RKO (cell line): ENCODE data around the gene CCSAP.
"Not testable (repeated sequence)": the region's sequence is repeated elsewhere in the genome, so short reads cannot be mapped to it uniquely, and the experiment has no call there.

Experiments used
- DNase-seq: peaks from one replicate; pipeline ENCODE4 v3.0.0-alpha.2; 2016; ENCODE audit warnings: low spot score

The CCSAP gene

DNA sequence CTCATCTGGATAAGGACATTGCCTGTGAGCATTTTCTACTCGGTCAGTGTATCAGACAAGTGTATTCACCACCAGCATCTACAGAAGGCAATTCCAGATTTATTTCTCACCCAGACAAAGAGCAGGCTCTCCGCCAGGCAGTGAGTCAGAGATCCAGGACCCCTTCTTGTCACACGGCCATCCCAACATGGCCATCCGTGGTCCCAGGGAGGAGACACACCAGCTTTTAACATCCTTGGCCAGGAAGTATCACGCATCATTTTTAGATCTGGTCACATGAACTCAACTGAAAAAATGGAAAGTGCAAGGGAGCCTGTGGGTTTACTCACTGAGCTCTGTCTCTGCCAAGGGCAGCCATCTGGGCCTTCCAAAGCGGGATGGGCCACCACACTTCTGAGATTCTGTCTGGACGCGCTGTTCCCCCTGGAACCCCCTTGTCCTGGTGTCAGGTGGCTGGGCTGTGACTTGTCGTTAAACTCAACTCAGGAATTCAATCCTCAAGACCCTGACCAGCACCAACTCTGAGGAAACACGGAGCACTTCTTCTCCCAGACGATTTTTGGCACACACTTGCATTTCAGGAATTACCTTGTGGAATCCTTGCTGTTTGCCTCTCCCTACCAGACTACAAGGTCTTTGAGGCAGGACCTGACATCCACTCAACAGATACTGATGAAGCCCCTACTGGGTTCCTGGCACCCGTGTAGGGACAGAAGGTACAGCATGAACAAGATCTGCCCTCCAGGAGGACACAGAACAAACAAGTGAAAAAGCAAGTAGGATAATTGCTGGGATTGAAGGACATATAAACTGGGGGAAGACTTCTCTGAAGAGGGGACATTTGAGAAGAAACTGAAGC, 21.6 kb upstream of the CCSAP start:
- DNase-seq, result no peak

DNA sequence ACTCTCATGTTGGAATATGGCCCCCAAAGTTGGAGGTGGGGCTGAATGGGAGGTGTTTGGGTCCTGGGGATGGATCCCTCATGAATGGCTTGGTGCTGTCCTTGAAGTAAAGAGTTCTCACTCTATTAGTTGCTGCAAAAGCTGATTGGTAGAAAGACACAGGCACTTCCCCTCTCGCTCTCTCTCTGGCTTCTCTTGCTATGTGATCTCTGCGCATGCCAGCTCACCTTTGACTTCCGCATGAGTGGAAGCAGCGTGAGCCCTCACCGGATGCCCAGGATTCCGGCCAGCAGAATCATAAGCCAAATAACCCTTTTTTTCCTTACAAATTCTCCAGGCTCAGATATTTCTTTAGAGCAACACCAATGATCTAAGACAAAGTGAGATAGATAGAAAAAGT, 20.9 kb upstream of the CCSAP start:
- no peak for DNase-seq

DNA sequence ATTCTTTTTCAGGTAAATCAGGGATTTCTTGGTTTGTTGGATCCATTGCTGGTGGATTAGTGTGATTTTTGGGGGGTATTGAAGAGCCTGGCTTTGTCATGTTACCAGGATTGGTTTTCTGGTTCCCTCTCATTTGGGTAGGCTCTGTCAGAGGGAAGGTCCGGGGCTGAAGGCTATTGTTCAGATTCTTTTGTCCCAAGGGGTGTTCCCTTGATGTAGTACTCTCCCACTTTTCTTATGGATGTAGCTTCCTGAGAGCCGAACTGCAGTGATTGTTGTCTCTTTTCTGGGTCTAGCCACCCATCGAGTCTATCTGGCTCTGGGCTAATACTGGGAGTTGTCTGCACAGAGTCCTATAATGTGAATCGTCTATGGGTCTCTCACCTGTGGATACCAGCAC, 17.6 kb upstream of the CCSAP start:
- no peak for DNase-seq

DNA sequence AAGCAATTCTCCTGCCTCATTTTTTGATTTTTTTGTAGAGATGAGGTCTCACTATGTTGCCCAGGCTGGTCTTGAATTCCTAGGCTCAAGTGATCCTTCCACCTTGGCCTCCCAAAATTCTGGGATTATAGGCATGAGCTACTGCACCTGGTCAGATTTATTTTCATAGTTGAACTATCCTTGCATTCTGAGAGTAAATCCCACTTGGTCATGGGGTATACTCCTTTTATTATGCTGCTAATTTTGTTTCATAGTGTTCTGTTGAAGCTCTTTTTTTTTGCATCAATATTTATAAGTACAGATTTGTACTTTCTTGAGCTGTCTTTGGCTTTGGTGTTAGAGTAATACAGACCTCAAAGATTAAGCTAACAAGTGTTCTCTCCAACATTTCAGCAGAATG, 12.8 kb upstream of the CCSAP start:
- no peak for DNase-seq

DNA sequence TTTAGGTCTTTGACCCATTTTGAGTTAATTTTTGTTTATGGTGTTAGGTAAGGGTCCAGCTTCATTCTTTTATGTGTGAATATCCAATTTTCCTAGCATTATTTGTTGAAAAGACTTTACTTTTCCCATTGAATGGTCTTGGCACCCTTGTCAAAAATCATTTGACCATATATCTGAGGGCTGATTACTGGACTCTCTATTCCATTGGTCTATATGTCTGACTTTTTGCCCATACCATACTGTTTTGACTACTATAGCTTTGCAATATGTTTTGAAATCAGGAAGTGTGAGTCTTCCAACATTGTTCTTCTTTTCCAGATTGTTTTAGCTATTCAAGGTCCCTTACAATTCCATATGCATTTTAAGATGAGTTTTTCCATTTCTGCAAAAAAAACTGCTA, 11.4 kb upstream of the CCSAP start:
- no peak for DNase-seq

DNA sequence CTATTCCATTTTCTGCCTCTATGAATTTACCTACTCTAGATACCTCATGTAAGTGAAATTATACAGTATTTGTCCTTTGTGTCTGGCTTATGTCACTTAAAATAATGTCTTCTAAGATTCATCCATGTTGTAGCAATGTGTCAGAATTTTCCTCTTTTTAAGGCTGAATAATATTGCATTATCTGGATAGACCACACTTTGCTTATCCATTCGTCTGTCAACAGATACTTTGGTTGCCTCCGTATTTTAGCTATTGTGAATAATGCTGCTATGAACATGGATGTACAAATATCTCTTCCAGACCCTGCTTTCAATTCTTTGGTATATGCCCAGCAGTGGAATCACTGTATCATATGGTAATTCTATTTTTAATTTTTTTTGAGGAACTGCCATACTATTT, 10.1 kb upstream of the CCSAP start:
- no peak for DNase-seq

DNA sequence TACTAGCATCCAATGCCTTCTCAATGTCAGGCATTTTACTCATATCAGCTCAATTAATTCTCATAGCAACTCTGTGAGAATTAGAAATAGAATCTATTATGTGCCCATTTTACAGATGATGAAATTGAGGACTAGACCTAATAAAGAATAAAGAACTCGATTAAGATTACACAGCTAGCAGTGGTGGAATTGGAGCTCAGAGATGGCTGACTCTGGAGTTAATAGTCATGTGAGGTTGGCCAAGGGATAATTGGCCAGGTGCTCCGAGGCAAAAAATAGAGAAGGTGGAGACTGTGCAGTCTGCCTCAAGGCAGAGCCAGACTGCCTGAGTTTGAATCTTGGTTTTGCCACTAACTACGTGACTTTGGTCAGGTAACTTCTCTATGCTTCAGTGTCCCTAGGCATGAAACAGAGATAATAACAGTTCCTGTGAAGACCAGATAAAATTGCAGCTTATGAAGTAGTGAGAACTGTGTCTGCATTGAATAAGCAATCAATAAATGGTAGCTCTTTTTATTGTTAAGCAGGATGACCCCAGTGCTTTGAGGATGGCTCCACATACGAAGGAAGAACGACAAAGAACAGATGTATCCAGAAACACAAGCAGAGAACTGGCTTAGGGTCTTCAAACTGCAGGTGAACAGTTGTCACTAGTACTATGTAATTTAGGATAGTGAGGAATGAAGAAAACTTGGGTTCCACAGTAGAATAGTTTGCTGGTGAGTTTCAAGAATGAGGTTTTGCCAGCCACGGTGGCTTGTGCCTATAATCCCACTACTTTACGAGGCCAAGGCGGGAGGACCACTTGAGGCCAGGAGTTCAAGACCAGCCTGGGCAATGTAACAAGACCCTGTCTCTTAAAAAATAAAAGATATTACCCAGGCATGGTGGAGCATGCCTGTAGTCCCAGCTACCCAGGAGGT, 6.9 kb upstream of the CCSAP start:
- DNase-seq, result no peak

DNA sequence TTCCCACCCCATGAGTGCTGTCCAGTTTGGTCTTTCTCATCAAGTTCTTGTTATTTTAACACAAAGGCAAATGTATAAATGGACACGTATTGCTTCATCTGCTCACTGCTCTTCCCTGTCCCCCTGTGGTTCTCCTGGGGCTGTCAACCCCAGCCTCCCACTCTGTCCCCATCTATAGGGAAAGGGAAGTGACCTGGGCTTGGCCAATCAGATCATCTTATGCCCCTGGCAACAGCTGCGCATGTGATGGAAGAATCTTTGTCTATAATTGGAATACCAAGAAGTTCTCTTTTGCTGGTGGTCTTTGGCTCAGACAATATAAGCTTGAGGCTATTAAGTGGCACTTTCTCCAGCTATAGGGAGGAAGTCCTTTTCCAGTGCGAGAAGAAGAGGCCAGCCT, 4.7 kb upstream of the CCSAP start:
- no peak for DNase-seq

DNA sequence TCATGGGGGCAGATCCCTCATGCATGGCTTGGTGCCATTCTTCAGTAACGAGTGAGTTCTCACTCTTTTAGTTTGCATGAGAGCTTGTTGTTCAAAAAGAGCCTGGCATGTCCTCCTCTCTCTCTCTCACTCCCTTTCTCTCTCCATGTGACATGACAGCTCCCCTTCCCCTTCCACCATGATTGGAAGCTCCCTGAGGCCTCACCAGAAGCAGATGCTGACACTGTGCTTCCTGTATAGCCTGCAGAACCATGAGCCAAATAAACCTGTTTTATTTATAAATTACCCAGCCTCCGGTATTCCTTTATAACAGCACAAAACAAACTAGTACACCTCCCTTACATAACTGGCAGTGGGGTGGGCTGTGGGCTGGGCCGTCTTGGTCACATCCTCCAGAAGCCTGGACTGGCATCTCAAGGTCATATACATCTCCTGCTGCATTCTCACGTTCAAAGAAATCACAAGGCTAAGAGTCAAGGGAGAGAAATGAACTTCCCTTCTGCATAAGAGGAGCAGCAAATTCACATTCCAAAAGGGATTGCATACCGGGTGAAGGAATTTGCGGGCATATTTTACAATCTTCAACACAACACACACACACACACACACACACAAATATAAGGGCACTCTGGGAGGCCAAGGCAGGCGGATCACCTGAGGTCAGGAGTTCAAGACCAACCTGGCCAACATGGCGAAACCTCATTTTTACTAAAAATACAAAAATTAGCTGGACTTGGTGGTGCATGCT, 2.3 kb upstream of the CCSAP start:
- no peak for DNase-seq

DNA sequence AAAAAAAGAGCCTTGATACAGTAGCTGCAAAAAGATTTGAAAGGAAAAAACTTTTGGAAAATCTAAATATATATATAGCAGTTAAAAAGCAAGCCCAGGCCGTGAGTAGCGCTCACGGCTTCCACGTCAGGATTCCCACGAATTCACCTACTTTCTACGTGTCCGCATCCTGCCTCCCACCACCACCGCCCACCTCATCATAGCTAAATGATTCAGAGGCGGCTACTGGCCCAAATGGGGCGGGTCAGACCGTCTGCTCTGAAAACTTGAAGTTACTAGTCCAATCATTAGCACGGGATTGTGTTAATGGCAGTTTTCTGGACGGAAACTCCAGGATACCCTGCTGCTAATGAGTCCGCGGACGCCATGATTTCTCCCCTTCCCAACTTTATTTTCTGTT, 1.3 kb upstream of the CCSAP start:
- no peak for DNase-seq

DNA sequence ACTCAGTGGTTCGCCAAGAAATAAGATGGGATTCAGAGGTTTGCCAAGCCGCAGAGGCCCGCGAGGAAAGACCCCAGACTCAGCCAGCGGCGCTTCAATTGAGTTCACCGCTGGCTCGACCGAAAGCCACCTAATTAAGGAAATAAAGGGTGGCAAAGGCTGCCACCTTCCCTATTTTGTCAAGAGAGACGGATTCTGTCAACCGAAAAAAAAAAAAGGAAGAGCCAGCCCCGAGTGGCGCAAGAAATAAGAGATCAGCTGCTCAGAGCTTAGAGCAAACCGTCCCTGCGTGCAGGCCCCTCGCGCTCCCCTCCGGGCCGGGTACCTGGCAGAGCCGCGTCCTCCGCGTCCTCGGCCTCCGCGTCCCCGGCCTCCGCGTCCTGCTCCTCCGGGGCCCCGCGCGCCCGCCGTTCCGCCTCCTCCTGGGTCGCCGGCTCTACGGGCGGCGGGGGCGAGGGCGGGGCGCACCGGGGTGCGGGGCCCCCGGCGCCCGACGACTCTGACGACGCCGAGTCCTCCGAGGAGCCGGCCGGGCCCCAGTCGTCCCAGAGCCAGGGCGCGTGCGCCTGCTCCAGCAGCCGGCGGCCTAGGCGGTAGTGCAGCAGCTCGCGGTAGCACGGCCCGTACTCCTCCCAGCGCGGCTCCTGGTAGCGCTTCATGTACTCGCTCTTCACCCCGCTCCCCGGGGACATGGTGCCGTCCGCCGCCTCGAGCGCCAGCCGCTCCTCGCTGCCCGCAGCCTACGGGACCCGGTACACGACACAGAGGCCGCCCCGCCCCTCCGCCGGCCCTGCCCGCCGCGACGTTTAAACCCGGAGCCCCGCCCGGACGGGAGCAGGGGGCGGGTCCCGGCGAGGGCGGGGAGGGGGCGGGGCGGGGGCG, 832 bp downstream of the CCSAP start:
- peak; percentile 77 for DNase-seq

DNA sequence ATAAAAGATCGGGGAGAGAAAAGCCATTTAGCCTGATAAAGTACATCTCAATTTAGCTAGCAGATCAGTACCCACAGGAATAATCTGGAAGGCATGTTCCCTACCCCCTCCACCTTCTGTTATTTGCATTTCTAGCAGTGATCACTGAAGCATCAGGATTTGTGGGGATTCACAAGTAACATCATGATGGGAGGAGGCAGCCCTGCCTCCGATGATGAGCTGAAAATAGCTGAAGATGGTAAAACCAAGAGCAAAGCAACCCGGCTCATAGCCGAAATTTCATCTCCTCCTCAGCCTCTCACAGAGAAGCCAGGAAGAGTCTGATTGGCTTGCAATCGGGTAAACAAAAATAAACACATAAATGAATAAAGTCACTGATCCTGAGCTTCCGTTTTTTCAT, 2.4 kb downstream of the CCSAP start:
- no peak for DNase-seq

DNA sequence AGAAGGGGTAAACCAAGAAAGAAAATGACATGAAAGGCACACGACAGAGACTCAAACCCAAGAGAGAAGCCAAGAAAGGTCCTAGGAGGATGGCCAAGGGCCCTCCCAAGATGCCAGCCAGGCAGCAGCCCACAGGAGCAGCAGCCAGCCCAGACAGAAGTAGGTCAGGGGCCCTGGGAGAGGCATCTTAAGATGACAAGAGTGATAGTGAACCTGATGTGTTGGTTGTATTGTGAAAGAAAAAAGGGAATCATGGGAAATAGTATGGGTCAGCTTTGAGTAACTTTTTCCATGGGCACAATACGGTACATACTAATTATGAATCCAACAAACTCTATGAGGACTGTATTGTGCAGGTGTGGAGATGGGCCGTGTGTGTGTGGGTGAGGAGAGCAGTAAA, 3.3 kb downstream of the CCSAP start:
- DNase-seq, result peak; percentile 47

DNA sequence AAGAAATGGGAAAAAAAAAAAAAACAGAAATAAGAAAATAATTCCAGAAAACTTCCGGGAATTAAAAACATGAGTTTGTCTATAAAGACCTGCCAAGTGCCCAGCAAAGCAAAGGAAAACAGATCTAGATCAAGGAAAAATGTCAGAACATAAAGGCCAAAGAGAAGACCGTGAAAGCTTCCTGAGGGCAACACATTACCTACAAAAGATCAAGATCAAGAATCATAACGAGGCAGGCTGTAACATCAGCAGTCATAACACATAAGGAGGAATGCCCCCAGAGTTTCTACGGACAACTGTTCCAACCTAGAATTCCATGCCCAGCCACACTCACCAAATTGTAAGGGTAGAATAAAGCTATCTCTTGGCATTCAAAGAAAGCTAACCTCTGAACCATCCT, 3.8 kb downstream of the CCSAP start:
- DNase-seq, result no peak

DNA sequence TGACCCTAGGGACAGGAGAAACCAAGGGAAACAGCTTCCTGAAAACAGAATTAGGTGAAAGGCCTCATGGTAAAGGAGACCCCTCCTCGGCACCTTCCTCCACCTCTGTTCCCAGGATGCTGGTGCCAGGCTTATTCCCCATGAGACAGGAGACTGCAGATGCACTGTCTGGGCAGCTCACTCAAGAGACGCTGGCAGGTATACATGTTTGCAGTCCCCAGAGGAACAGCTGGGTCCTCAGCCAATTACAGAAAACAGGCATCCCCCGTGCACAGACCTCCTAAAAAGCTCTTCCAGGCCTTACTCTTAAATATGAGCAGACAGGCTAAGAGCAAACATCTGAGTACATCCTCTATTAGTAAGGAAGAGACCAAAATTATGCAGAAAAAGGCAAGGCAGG, 6.5 kb downstream of the CCSAP start:
- DNase-seq, result no peak

DNA sequence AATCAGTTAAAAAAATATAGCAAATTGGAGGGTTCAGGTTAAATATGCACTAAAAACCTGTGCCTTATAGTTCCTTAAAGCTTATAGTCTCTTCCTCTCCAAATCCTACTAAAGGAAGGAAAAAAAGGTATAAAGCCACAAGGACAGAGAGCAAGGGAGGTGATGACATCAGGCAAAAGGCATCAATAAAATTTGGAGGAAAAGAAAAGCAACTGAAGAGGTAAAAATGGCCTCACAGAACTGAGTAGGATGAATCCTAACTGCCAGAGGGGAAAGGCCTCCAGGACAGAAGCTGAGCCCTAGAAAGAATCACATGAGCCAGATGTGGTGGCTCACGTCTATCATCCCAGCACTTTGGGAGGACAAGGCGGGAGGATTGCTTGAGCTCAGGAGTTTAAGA, 8.1 kb downstream of the CCSAP start:
- DNase-seq, result no peak

DNA sequence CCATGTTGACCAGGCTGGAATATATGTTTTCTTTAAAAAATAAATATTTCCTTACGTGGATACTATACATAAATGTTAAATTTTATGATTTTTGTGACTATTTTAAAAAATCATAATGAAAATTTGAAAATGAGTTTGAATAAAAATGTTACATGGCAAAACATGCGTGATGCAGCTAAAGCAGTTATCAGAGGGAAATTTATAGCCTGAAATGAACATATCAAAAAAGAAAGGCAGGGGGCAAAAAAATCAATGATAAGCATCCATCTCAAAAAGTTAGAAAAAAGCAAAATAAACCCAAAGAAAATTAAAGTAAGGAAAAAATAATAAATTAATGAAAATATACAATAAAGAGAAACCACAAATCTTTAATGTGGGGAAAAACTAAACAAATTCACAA, 8.6 kb downstream of the CCSAP start:
- DNase-seq, result no peak

DNA sequence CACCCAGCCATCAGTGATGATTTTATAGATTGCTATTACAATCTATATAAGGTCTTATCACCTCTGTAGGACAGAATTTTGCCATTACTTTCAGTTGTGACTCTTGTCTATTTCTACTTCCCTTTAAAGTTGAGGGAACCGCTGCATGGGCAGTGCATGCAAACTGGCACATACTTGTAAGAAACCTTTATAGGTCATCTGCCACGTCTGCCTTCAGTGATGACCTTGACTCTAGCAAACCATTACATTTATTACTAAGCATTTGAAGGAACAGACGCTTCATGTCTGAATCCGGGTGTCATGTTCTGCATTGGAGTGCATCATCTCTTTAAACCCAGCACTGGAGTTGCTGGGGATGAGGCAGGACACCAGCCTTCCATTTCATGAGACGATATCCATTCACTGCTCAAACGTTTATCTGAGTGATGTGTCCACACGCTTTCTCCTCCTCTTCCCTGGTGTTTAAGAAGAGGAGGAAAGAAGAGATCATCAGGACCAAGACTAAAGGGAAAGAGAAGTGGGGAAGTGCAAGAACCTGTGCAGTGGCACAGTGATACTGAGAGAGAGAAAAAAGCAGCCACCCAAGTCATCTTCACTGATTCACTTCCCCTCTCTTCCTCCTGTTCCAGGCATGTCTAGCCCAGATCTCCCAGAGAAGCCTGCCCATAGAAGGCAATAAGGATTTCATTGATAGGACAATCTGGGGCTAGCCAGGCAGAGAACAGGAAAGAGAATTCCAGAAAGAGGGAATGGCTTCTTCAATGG, 14.1 kb downstream of the CCSAP start:
- no peak for DNase-seq

DNA sequence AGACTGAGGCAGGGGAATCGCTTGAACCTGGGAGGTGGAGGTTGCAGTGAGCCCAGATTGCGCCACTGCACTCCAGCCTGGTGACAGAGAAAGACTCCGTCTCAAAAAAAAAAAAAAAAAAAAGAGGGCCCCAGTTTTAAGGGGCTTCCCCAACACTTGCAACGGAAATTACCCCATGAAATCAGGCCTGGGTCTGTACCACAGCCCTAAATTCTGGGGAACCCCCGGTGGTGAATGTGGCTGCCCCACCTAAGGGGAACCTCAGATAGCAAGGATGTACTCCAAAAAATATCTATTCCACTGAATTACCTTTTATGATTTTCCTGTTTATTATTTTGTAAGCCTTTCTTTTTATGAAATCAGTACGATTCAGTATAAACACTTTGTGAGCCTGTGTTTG, 15.1 kb downstream of the CCSAP start:
- not testable (repeated sequence) for DNase-seq

DNA sequence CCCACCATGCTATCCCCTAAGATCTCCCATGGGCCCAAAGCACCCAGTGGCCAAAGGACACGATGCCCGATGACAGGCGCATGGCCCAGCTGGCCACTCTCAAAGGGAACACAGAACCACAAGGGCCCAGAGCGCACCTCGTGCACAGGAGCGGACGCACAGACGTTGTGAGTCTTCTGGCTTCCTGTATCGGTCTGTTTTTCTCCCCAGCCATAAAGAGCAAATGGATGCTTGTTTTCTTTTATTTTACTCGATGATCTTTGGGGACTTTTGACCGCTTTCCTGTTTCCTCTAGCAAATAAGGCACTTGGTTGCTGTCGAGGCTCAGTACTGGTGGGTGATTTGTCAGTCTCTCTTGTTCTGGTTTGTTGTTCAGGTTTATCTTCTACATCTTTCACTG, 16.2 kb downstream of the CCSAP start:
- no peak for DNase-seq
